HUES48 (cell line): ENCODE measurements around the gene CHRNB1.
"Not testable (repeated sequence)": the region's sequence is repeated elsewhere in the genome, so short reads cannot be mapped to it uniquely, and the experiment has no call there.

Experiments
- H3K27ac ChIP-seq: one replicate; pipeline ENCODE4 v1.7.0; 2013; ENCODE audit warnings: low read depth, low read length, inconsistent platforms
- H3K27me3 ChIP-seq: 2 replicates; pipeline ENCODE4 v1.6.1; 2013; ENCODE audit warnings: mild to moderate bottlenecking, low read length; ENCODE audit not compliant: control insufficient read depth, insufficient read depth
- H3K36me3 ChIP-seq: 2 replicates; pipeline ENCODE4 v1.6.1; 2013; ENCODE audit warnings: low read length; ENCODE audit not compliant: control insufficient read depth, insufficient read depth
- H3K4me1 ChIP-seq: 2 replicates; pipeline ENCODE4 v1.6.1; 2013; ENCODE audit warnings: mild to moderate bottlenecking, low read length; ENCODE audit not compliant: control insufficient read depth, insufficient read depth
- H3K4me3 ChIP-seq: 2 replicates; pipeline ENCODE4 v1.5.1; 2013; ENCODE audit warnings: mild to moderate bottlenecking, low read depth, low read length
- H3K9ac ChIP-seq: 2 replicates; pipeline ENCODE4 v1.6.1; 2013; ENCODE audit warnings: mild to moderate bottlenecking, low read depth, low read length, moderate library complexity
- H3K9me3 ChIP-seq: 2 replicates; pipeline ENCODE4 v1.6.1; 2013; ENCODE audit warnings: low read length; ENCODE audit not compliant: control insufficient read depth, insufficient read depth

Gene CHRNB1

GRCh38 chr17:7481275-7481674 is 36.4 kb downstream of the CHRNB1 start, which contains the start of gene SLC35G6:
Gene SLC35G6, plus strand, starts transcription at chr17:7481446. Its CDS starts 71 bp downstream, at chr17:7481517.
- peaks cover 25% of the 10 kb centered on the region for H3K4me1 ChIP-seq
- not testable (repeated sequence) for H3K9me3 ChIP-seq, H3K27ac ChIP-seq, H3K4me3 ChIP-seq, H3K9ac ChIP-seq, H3K27me3 ChIP-seq, H3K36me3 ChIP-seq

DNA sequence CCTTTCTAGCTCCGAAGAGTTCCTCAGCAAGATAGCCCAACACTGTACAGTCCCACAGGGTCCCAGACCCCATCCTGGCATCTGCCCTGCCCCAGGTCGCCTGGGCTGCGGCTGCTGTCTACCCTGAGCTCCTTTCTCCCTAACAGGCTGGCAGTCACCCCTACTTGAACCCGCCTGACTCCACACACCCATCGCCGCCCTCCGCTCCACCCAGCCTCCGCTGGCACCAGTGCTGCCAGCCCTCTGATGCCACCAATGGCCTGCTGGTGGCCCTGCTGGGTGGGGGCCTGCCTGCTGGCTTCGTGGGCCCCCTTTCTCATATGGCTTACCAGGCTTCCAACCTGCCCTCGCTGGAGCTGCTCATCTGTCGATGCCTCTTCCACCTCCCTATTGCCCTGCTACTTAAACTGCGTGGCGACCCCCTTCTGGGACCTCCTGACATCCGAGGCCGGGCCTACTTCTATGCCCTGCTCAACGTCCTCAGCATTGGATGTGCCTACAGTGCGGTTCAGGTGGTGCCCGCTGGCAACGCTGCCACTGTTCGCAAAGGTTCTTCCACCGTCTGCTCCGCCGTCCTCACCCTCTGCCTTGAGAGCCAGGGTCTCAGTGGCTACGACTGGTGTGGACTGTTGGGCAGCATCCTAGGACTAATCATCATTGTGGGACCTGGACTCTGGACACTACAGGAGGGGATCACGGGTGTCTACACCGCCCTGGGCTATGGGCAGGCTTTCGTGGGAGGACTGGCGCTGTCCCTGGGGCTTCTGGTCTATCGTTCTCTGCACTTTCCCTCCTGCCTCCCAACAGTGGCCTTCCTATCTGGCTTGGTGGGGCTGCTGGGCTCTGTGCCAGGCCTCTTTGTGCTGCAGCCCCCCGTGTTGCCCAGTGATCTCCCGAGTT is 37.2 kb downstream of the CHRNB1 start:
- H3K27ac ChIP-seq, H3K4me3 ChIP-seq, H3K9ac ChIP-seq, H3K27me3 ChIP-seq, H3K9me3 ChIP-seq, H3K36me3 ChIP-seq: not testable (repeated sequence)
- H3K4me1 ChIP-seq, result peaks cover 25% of the 10 kb centered on the region

- H3K9ac ChIP-seq, H3K27ac ChIP-seq: not testable (repeated sequence)
Measured at GRCh38 chr17:7482742-7483088, 37.9 kb downstream of the CHRNB1 start.

DNA sequence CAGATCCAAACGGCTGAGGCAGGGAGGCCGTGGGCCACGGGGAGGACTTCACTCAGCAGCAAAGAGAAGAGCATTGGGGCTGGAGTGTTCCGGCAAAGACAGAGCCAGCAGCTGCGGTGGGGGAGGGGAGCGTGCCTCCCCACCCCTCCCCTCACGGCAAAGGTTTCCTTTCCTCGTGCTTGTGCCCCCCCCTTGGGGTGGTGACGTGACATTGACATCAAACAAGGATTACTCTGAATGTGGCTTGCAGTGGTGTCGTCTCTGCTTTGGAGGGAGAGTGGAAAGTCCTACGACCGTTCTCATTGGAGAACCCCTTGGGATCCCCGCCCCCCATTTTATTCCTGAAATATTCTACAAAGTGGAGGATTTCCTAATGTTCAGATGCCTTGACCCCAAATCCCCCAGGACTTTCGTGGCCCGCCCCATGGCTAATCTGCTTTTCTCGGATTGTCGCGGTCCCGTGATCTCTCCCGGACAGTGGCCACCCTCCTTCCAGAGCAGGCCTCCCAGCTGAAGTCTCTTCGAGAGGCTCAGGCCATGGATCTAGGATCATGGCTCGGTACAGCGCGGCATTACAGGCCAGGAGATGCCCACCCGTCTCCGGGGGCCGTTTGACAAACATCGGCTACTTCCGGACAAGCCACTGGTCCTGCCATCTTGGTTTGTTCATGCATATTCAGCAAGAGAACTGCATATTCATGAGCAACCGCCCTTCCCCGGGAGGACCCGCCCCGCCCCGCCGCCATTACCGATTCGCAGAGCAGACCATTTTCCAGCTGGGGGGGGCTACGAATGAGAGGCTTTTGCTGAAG is 38.6 kb downstream of the CHRNB1 start:
- Histone ChIP-seq H3K9me3 (no peaks in the 10 kb centered on the region), H3K27ac (peak overlapping the region; percentile 98), H3K9ac (peak overlapping the region; percentile 95), H3K4me3 (peak overlapping the region; percentile 79), H3K4me1 (peaks cover 12% of the 10 kb centered on the region), H3K27me3 (no peaks in the 10 kb centered on the region), H3K36me3 (no peaks in the 10 kb centered on the region)

More at GRCh38 chr17:7482742-7483088, 37.9 kb downstream of the CHRNB1 start:
- H3K4me3 ChIP-seq, result peak overlapping the region; percentile 79; the same call in 1 of the 2 replicates
- not testable (repeated sequence) for H3K36me3 ChIP-seq, H3K27me3 ChIP-seq, H3K9me3 ChIP-seq
- peaks cover 18% of the 10 kb centered on the region for H3K4me1 ChIP-seq

- Histone ChIP-seq H3K9me3 (no peaks in the 10 kb centered on the region), H3K27ac (peak within 1 kb of the TSS; percentile 98), H3K4me3 (peak within 1 kb of the TSS; percentile 79), H3K27me3 (no peaks in the 10 kb centered on the region), H3K36me3 (no peaks in the 10 kb centered on the region), H3K4me1 (peaks cover 10% of the 10 kb centered on the region), H3K9ac (peak within 1 kb of the TSS; percentile 95)
Measured at GRCh38 chr17:7484067-7484918, 39.4 kb downstream of the CHRNB1 start, which contains the start of gene POLR2A. Gene POLR2A, plus strand, starts transcription at chr17:7484366.

GRCh38 chr17:7484919-7485377 is 40.1 kb downstream of the CHRNB1 start:
- H3K27me3 ChIP-seq, result no peaks in the 10 kb centered on the region
- peaks cover 10% of the 10 kb centered on the region for H3K4me1 ChIP-seq
- no peaks in the 10 kb centered on the region; the same call in 1 of the 2 replicates for H3K36me3 ChIP-seq
- H3K4me3 ChIP-seq, result peak overlapping the region; percentile 79
- no peaks in the 10 kb centered on the region for H3K9me3 ChIP-seq
- peak overlapping the region; percentile 95 for H3K9ac ChIP-seq
- peak overlapping the region; percentile 98 for H3K27ac ChIP-seq

DNA sequence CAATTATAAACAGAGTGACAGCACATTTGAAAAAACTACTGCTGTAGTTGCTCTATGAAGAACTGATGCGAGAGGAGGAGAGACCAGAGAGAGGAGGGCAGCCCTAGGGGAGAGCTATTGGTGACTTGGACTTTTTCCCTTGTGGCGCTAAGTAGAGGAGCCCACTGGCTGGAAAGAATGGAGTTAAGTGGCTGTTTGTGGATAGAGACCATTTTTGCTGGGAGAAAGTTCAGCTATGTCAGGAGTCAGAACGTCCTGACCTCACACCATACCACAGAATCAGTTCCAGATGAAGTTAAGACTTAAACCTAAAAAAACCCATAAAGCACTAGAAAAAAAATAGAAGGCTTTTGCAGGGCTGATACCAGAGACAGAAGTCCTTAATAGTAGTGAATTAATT is 41.3 kb downstream of the CHRNB1 start:
- Histone ChIP-seq H3K9me3 (no peaks in the 10 kb centered on the region), H3K36me3 (no peaks in the 10 kb centered on the region; the same call in 1 of the 2 replicates), H3K27me3 (no peaks in the 10 kb centered on the region), H3K4me1 (peaks cover 7% of the 10 kb centered on the region), H3K27ac (no peak overlapping the region), H3K9ac (no peak overlapping the region), H3K4me3 (peak overlapping the region; percentile 79)

GRCh38 chr17:7490144-7490543 is 45.3 kb downstream of the CHRNB1 start:
- no peak overlapping the region for H3K27ac ChIP-seq
- no peak overlapping the region for H3K9ac ChIP-seq

DNA sequence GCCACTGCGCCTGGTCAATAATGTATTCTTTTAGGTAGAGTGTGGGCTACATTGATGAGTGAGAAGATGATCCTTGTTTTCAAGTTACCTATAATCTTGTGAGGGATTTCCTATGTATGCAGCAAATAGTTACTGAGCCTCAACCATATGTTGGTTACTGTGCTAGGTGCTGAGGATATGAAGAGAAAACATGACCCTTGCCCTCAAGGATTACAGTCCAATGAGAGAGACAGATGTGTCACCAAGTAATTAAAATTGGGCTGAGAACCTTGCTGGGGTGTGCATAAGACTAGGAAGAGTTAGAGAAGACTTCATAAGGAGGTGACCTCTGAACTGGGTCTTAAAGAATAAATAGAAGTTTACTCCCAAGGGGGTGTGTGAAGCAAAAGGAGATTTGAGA is 46.7 kb downstream of the CHRNB1 start:
- Histone ChIP-seq H3K4me3 (no peak overlapping the region), H3K9me3 (no peaks in the 10 kb centered on the region), H3K27ac (no peak overlapping the region), H3K36me3 (peaks cover 23% of the 10 kb centered on the region), H3K9ac (no peak overlapping the region), H3K27me3 (no peaks in the 10 kb centered on the region), H3K4me1 (no peaks in the 10 kb centered on the region; the same call in 1 of the 2 replicates)

More at GRCh38 chr17:7490144-7490543, 45.3 kb downstream of the CHRNB1 start:
- peaks cover 7% of the 10 kb centered on the region for H3K4me1 ChIP-seq
- H3K4me3 ChIP-seq, result no peak overlapping the region
- no peaks in the 10 kb centered on the region for H3K27me3 ChIP-seq
- peaks cover 10% of the 10 kb centered on the region; the same call in 1 of the 2 replicates for H3K36me3 ChIP-seq
- H3K9me3 ChIP-seq, result no peaks in the 10 kb centered on the region

DNA sequence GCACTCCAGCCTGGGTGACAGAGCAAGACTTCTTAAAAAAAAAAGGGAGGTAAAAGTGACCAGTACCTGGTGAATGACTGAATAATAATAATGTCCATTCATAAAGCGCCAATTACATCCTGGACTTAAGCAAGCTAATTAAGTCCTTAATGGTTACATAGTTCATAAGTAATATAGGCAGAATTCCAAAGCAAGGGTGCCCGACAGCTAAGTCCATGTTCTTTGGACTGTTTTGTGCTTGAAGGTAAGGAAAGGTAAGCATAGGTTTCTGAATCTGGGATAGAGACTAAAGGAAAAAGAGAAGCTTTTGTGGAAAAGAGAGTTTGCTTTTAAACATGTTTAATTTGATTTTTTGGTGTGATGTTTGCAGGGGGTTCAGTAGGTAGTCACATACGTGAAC is 49.1 kb downstream of the CHRNB1 start:
- H3K9ac ChIP-seq, result no peak overlapping the region
- peaks cover 47% of the 10 kb centered on the region for H3K36me3 ChIP-seq
- no peaks in the 10 kb centered on the region for H3K9me3 ChIP-seq
- H3K27ac ChIP-seq, result no peak overlapping the region
- no peaks in the 10 kb centered on the region for H3K4me1 ChIP-seq
- H3K27me3 ChIP-seq, result no peaks in the 10 kb centered on the region
- no peak overlapping the region for H3K4me3 ChIP-seq
